Endothelial cell of umbilical vein (primary cell): ENCODE measurements around the gene CASKIN2. TPM values are rescaled to one million over a fixed set of nuclear protein-coding genes. Genes with fewer than 3 reads are reported as not detected.

Source experiments
- BruUV-seq: library from RNA; stranded (reverse); fragments of 400-500 nt; replicated peaks from 2 replicates; lab custom pipeline; 2021; lab: Mats Ljungman, UMichigan
- CTCF ChIA-PET: fragments of 300-600, 350-600 bp; sonication (Branson Sonifier 250); formaldehyde crosslinking; loops from one replicate; lab custom pipeline; 2021; ENCODE audit warnings: antibody characterized with exemption, inconsistent platforms; lab: Charles Lee
- POLR2A ChIA-PET: fragments of 300-600, 350-600 bp; sonication (Branson Sonifier 250); formaldehyde crosslinking; loops from one replicate; lab custom pipeline; 2021; ENCODE audit warnings: antibody characterized with exemption, inconsistent platforms; lab: Charles Lee
- DNase-seq: peaks from one replicate; pipeline ENCODE4 v3.0.0-alpha.2; 2011; ENCODE audit warnings: low read depth, low spot score
- FAIRE-seq: peaks from 2 replicates; lab custom pipeline; 2011; peaks lifted over from hg19 to GRCh38; lab: Jason Lieb, UNC
- H2AFZ ChIP-seq: 2 replicates; pipeline ENCODE4 v1.6.0; 2012; ENCODE audit warnings: low read depth, low read length, control low read depth, inconsistent platforms
- H3K27ac ChIP-seq: 2 replicates; pipeline ENCODE4 v1.5.1; 2011; ENCODE audit warnings: low read depth, mild to moderate bottlenecking, control low read depth, low read length, moderate library complexity; ENCODE audit not compliant: insufficient read depth
- H3K27me3 ChIP-seq, 2 experiments: 2 replicates each; pipeline versions ENCODE4 v1.6.0 to v1.6.1; 2011; ENCODE audit warnings: low read length in 2 of 2, mixed read lengths in 1 of 2; ENCODE audit not compliant: control insufficient read depth in 2 of 2, insufficient read depth in 2 of 2
- H3K36me3 ChIP-seq, 2 experiments: 2 replicates in 1 of 2; 3 replicates in 1 of 2; pipeline ENCODE4 v1.5.1; 2011; ENCODE audit warnings: low read length in 2 of 2, mild to moderate bottlenecking in 1 of 2, moderate library complexity in 1 of 2; ENCODE audit not compliant: control insufficient read depth in 2 of 2, insufficient read depth in 2 of 2; ENCODE audit errors: extremely low read depth in 1 of 2
- H3K4me1 ChIP-seq: 3 replicates; pipeline ENCODE4 v1.5.1; 2011; ENCODE audit warnings: mild to moderate bottlenecking, low read length; ENCODE audit not compliant: control insufficient read depth, insufficient read depth; ENCODE audit errors: extremely low read depth
- H3K4me2 ChIP-seq: 2 replicates; pipeline ENCODE4 v1.6.1; 2011; ENCODE audit warnings: low read length, control low read depth, mixed read lengths; ENCODE audit not compliant: insufficient read depth
- H3K4me3 ChIP-seq, 3 experiments: fragments of 200-600 bp in 1 of 3; sonication (generic), shearing (Covaris generic) in 1 of 3; replicated peaks in 1 of 3; 2 replicates each; pipeline ENCODE4 v1.5.1; 2011 to 2016; ENCODE audit warnings: control low read depth in 3 of 3, low read length in 3 of 3, mild to moderate bottlenecking in 2 of 3, inconsistent platforms in 1 of 3, low read depth in 1 of 3, moderate library complexity in 1 of 3; ENCODE audit not compliant: insufficient read depth in 1 of 3
- H3K79me2 ChIP-seq: 2 replicates; pipeline ENCODE4 v1.6.0; 2012; ENCODE audit warnings: low read length, inconsistent platforms; ENCODE audit not compliant: control insufficient read depth, insufficient read depth
- H3K9ac ChIP-seq: replicated peaks from 2 replicates; pipeline ENCODE3; 2011; ENCODE audit warnings: low read length, control low read depth; ENCODE audit not compliant: insufficient read depth; ENCODE audit errors: extremely low read depth
- H3K9me1 ChIP-seq: replicated peaks from 3 replicates; pipeline ENCODE4 v1.6.0; 2011; ENCODE audit warnings: mild to moderate bottlenecking, low read length; ENCODE audit not compliant: control insufficient read depth, insufficient read depth; ENCODE audit errors: extremely low read depth
- H3K9me3 ChIP-seq: replicated peaks from 2 replicates; pipeline ENCODE4 v1.5.1; 2012; ENCODE audit warnings: low read length, inconsistent platforms; ENCODE audit not compliant: control insufficient read depth, insufficient read depth
- H4K20me1 ChIP-seq: replicated peaks from 2 replicates; pipeline ENCODE3; 2011; ENCODE audit warnings: mild to moderate bottlenecking, low read length; ENCODE audit not compliant: control insufficient read depth, insufficient read depth; ENCODE audit errors: extremely low read depth
- EZH2 ChIP-seq: IDR thresholded peaks from 2 replicates; pipeline ENCODE4 v1.6.1; 2012; ENCODE audit warnings: borderline replicate concordance, low read depth, mild to moderate bottlenecking, moderate library complexity, low read length, inconsistent platforms; ENCODE audit not compliant: severe bottlenecking
- FOS ChIP-seq: IDR thresholded peaks from 2 replicates; pipeline ENCODE4 v1.6.1; 2011; ENCODE audit warnings: mild to moderate bottlenecking, low read length, moderate library complexity, borderline replicate concordance; ENCODE audit not compliant: insufficient read depth
- GATA2 ChIP-seq: IDR thresholded peaks from 2 replicates; pipeline ENCODE4 v1.7.0; 2011; ENCODE audit warnings: low read depth, mild to moderate bottlenecking, moderate library complexity, mixed read lengths, low read length; ENCODE audit not compliant: insufficient read length, insufficient read depth
- JUN ChIP-seq: IDR thresholded peaks from 2 replicates; pipeline ENCODE4 v1.6.1; 2011; ENCODE audit warnings: borderline replicate concordance, low read depth; ENCODE audit not compliant: insufficient read length, insufficient read depth
- dilution Hi-C: fragments of 300-500 bp; cut with MboI; formaldehyde crosslinking; loops from one replicate; pipeline ENCODE4 v1.15.0; 2019; ENCODE audit warnings: low sequenced_read_pairs; ENCODE audit not compliant: extremely low pct_ligation_motif_present
- intact Hi-C: fragments of 100-400 bp; cut with micrococcal nuclease; formaldehyde crosslinking; loops from one replicate; pipeline ENCODE4 v1.10.0; 2022
- polyA plus RNA-seq, 4 experiments: library from polyadenylated mRNA; depleted of rRNA in 3 of 4; stranded (reverse) in 3 of 4; unstranded in 1 of 4; fragments of >200 nt; gene quantifications; 2 replicates each; pipeline versions ENCODE4 v1.2.1 to v1.2.3, GENCODE V29; 2011 to 2012; ENCODE audit warnings: missing spikeins in 1 of 4
- total RNA-seq: library from RNA; stranded (reverse); gene quantifications from 2 replicates; pipeline ENCODE4 v1.2.3, GENCODE V29; 2021

CASKIN2 gene
- total and polyA plus RNA-seq, 2 donors (not counting 3 experiments of a cell fraction or from before 2014, with no cell fraction given) = 13.0 to 37.6 TPM

DNA sequence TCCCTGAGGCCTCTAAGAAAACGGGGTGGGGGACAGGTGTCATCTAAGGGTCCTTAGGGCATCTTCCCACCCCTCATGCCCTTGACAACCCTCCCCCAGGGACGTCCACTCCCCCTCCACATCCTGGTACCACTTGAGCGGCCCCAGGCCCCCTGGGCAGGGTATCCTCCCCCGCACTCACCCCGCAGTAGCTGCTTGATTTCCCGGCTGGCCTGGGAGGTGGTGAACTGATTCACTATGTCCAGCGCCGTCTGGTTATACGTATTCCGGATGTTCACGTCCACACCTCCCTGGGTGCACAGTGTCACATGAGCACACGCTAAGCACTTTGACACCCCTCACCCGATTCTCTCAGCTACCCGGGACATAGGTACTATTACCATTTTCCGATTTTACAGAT lies 9.7 kb downstream of the CASKIN2 start:
- dilution Hi-C loops (no loop called here), intact Hi-C loops (no loop called here)
- no TSS peak for BruUV-seq
- H3K27me3 ChIP-seq = no peaks in the 10 kb centered on the region
- FAIRE-seq = no peak
- H3K4me3 ChIP-seq = no peak overlapping the region
- no peak for DNase-seq
- peaks cover 0 to 29% of the 10 kb centered on the region in 2 experiments for H3K36me3 ChIP-seq
- no peaks in the 10 kb centered on the region for H3K9me3 ChIP-seq
- H3K27ac ChIP-seq = no peak overlapping the region
- no peak overlapping the region for H3K4me2 ChIP-seq
- peaks cover 16% of the 10 kb centered on the region for H3K4me1 ChIP-seq
- no peaks in the 10 kb centered on the region for H3K79me2 ChIP-seq
- no peak overlapping the region for H2AFZ ChIP-seq
- ChIA-PET CTCF (interaction anchor here (1.5 kb wide), 1 partner anchor 11 kb away, joined by 7 read pairs; the partner anchor contains the start of gene TSEN54), POLR2A (no interaction called here)
- H3K9me1 ChIP-seq = no peaks in the 10 kb centered on the region
- no peak overlapping the region for H3K9ac ChIP-seq
- no peaks in the 10 kb centered on the region for H4K20me1 ChIP-seq
- TF ChIP-seq FOS (no peak), GATA2 (no peak)

GRCh38 chr17:75505152-75505409 lies 10.3 kb downstream of the CASKIN2 start:
- no peak for TF ChIP-seq JUN
- TF ChIP-seq EZH2 = no peak
- Histone ChIP-seq H3K4me2 (no peak overlapping the region), H3K79me2 (no peaks in the 10 kb centered on the region), H3K4me1 (peaks cover 10% of the 10 kb centered on the region), H3K36me3 (peaks cover 0 to 33% of the 10 kb centered on the region in 2 experiments), H4K20me1 (no peaks in the 10 kb centered on the region), H3K27ac (no peak overlapping the region), H3K27me3 (no peaks in the 10 kb centered on the region), H3K4me3 (no peak overlapping the region), H3K9me3 (no peaks in the 10 kb centered on the region), H3K9ac (no peak overlapping the region), H3K9me1 (no peaks in the 10 kb centered on the region), H2AFZ (no peak overlapping the region)
- DNase-seq (no peak), FAIRE-seq (no peak)
- ChIA-PET POLR2A (no interaction called here), CTCF (interaction anchor here (1.5 kb wide), 1 partner anchor 11 kb away, joined by 7 read pairs; the partner anchor contains the start of gene TSEN54)
- dilution Hi-C loops = no loop called here
- intact Hi-C loops = no loop called here
- BruUV-seq = no TSS peak
